Ovary (tissue), 9 donors: ENCODE measurements around the gene GABBR2. TPM values are rescaled to one million over a fixed set of nuclear protein-coding genes. Genes with fewer than 3 reads are reported as not detected.

Experiments used
- DNase-seq, 5 donors: peaks; one replicate each; pipeline ENCODE4 v3.0.0-alpha.2; 2019 to 2020
- H3K27ac ChIP-seq, 2 donors: fragments of 200-600 bp; one replicate each; pipeline versions ENCODE4 v1.5.1 to v1.8.0; 2019 to 2022
- H3K27me3 ChIP-seq: fragments of 200-600 bp; one replicate; pipeline ENCODE4 v1.8.0; 2022
- H3K36me3 ChIP-seq: fragments of 200-600 bp; sonication (generic); one replicate; pipeline ENCODE4 v1.5.1; 2019
- H3K4me1 ChIP-seq: one replicate; pipeline ENCODE4 v1.8.1; 2013; ENCODE audit warnings: mild to moderate bottlenecking, moderate library complexity; ENCODE audit not compliant: insufficient read depth
- H3K4me3 ChIP-seq: fragments of 200-600 bp; sonication (generic); one replicate; pipeline ENCODE4 v1.5.1; 2017
- H3K9me3 ChIP-seq, 2 donors: fragments of 200-600 bp in 1 of 2; sonication (generic) in 1 of 2; one replicate each; pipeline versions ENCODE4 v1.5.1 to v1.8.1; 2013 to 2019; ENCODE audit warnings: mild to moderate bottlenecking in 1 of 2, moderate library complexity in 1 of 2
- CTCF ChIP-seq, 3 donors: fragments of 450-650 bp in 2 of 3; fragments of 200-600 bp in 1 of 3; IDR thresholded peaks; one replicate each; pipeline versions ENCODE4 v1.5.1 to v1.8.0; 2016 to 2022; ENCODE audit warnings: antibody characterized with exemption in 3 of 3, mild to moderate bottlenecking in 1 of 3
- EP300 ChIP-seq: sonication (generic); formaldehyde crosslinking; IDR thresholded peaks from one replicate; pipeline ENCODE4 v1.6.1; 2017; ENCODE audit warnings: antibody characterized with exemption
- POLR2A ChIP-seq: fragments of 450-650 bp; IDR thresholded peaks from one replicate; pipeline ENCODE4 v1.6.1; 2017; ENCODE audit warnings: antibody characterized with exemption, mild to moderate bottlenecking, moderate library complexity
- WGBS, 3 donors: extraction: QIAGEN DNeasy Blood & Tissue Kit in 1 of 3; methylation state at CpG; one replicate each; pipeline versions ENCODE4 v1.1.5 to v1.1.7; 2013 to 2017; 5-methylcytosine and 5-hydroxymethylcytosine counted together
- intact Hi-C, 4 donors: fragments of 100-400 bp; cut with DNase I; formaldehyde crosslinking; loops; one replicate each; pipeline versions ENCODE4 v1.11.0 to v1.15.1; 2022 to 2023
- polyA plus RNA-seq, 2 donors: library from polyadenylated mRNA; stranded (reverse); fragments of 200-250 nt in 1 of 2; fragments of 350-450 nt in 1 of 2; fragmentation: Illumina TruSeq in 1 of 2; extraction: RNeasy Lipid Tissue Mini Kit (QIAGEN cat#74804) in 1 of 2; gene quantifications; one replicate each; pipeline ENCODE4 v1.2.3, GENCODE V29; 2013 to 2014
- total RNA-seq, 7 donors: library from RNA; depleted of rRNA in 2 of 7; stranded (reverse); fragments of >200 nt in 2 of 7; fragmentation: NEBNext Ultra II Directional in 3 of 7; extraction: Animal tissue kit (Norgen Biotek cat#: 25700) in 3 of 7; gene quantifications; one replicate each; pipeline versions ENCODE4 v1.1.0 to v1.2.4, GENCODE V29; 2016 to 2023
- donor health status: DM: no; HTN: no; CAD: no; lungs with moderate emphysema.
- donor health status: DM: no; HTN: no; CAD: no.
- donor health status: Bipolar disorder and iron deficiency.
- donor health status: DM: yes; HTN: yes; CAD: no.
- donor health status: DM: no; HTN: no; CAD: no.
- donor health status: DM: yes; HTN: yes; CAD: no.

Gene GABBR2
- total and polyA plus RNA-seq, 9 donors, result 0.05 to 0.30 (median 0.22) TPM; not detected in 6

DNA sequence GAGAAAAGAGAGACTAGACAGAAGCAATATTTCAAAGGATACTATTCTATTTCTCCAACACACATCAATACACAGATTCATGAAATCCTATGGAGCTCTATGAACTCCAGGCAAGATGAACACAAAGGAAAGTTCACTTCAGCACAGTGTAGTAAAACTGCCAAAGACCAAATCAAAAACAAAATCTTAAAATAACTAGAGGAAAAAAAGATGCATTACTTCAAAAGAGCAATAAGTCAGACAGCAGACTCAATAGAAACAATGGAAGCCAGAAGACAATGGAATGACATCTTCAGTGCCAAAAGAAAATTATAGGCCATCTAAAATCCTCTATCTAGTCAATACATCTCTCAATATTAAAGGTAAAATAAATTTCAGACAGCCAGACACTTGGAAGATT lies 248.0 kb downstream of the GABBR2 start:
- no peaks in the 10 kb centered on the region for H3K4me1 ChIP-seq
- no peaks in the 10 kb centered on the region for H3K27me3 ChIP-seq
- H3K27ac ChIP-seq, result no peak overlapping the region
- DNase-seq, result no peak
- H3K4me3 ChIP-seq, result no peak overlapping the region
- TF ChIP-seq CTCF (IDR thresholded peaks at IDR 0.05) (no peak), POLR2A (no peak), EP300 (no peak)
- H3K36me3 ChIP-seq, result no peaks in the 10 kb centered on the region
- H3K9me3 ChIP-seq, result no peaks in the 10 kb centered on the region
- intact Hi-C loops, result no loop called here

- Histone ChIP-seq H3K9me3 (no peaks in the 10 kb centered on the region), H3K27ac (no peak overlapping the region), H3K4me3 (no peak overlapping the region), H3K36me3 (no peaks in the 10 kb centered on the region), H3K4me1 (no peaks in the 10 kb centered on the region), H3K27me3 (no peaks in the 10 kb centered on the region)
- no peak for DNase-seq
- WGBS, 3 donors, result 9 to 14% (median 12%) methylated on average over 9 of the region's 9 CpGs
- TF ChIP-seq POLR2A, result no peak
- TF ChIP-seq EP300, result no peak
- TF ChIP-seq CTCF (IDR thresholded peaks at IDR 0.05), result no peak
- intact Hi-C loops, result no loop called here
Measured at GRCh38 chr9:98457726-98458370, 250.9 kb downstream of the GABBR2 start.

DNA sequence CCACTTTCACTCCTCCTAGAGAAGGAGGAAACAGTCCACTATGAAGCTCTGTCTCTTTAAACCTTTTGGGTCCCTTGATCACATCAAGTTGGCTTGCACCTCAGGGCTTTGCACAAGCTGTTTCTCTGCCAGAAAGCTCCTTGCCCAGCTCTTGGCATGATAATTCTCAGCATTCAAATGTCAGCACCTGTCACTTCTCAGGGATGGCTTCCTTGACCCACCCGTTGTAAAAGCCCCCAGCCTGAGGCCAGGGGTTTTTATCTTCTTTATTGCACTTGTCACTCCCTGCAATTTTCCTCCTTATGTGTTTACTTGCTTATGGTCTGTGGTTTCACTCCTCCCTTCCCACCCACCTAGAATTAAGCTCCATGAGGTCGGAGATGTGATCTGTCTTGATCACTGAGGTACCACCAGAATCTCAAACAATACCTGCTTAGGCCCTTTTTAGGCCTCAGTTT lies 252.6 kb downstream of the GABBR2 start:
- intact Hi-C loops, result no loop called here
- TF ChIP-seq EP300 (no peak), POLR2A (no peak), CTCF (IDR thresholded peaks at IDR 0.05) (no peak)
- DNase-seq, result no peak

GRCh38 chr9:98455256-98456155 lies 253.2 kb downstream of the GABBR2 start:
- Histone ChIP-seq H3K27me3 (no peaks in the 10 kb centered on the region), H3K4me3 (no peak overlapping the region), H3K36me3 (no peaks in the 10 kb centered on the region), H3K4me1 (no peaks in the 10 kb centered on the region), H3K27ac (no peak overlapping the region), H3K9me3 (no peaks in the 10 kb centered on the region)
- DNase-seq, result no peak
- intact Hi-C loops, result no loop called here
- 39 to 45% (median 44%) methylated on average over 12 of the region's 12 CpGs for WGBS, 3 donors
- no peak for TF ChIP-seq EP300
- no peak for TF ChIP-seq CTCF (IDR thresholded peaks at IDR 0.05)
- no peak for TF ChIP-seq POLR2A

More for the DNA sequence above, 252.6 kb downstream of the GABBR2 start:
- Histone ChIP-seq H3K4me1 (no peaks in the 10 kb centered on the region), H3K4me3 (no peak overlapping the region), H3K9me3 (no peaks in the 10 kb centered on the region), H3K36me3 (no peaks in the 10 kb centered on the region), H3K27ac (no peak overlapping the region), H3K27me3 (no peaks in the 10 kb centered on the region)
- WGBS, 3 donors, result 22 to 26% (median 22%) methylated on average over 2 of the region's 2 CpGs
